Heart left ventricle (tissue), 16 donors: Measurements from ENCODE around the gene ALCAM. TPM values are rescaled to one million over a fixed set of nuclear protein-coding genes. Genes with fewer than 3 reads are reported as not detected.

Source experiments
- ATAC-seq, 4 donors: fragments of 200-7000 bp; cut with Tn5 transposase; one replicate each; pipeline ENCODE4 v1.9.1; 2020 to 2022; ENCODE audit warnings: moderate library complexity in 4 of 4, mild to moderate bottlenecking in 3 of 4, moderate number of reproducible peaks in 1 of 4
- DNase-seq, 5 donors: peaks; one replicate each; pipeline ENCODE4 v3.0.0-alpha.2; 2020
- H3K27ac ChIP-seq, 12 donors: fragments of 200-600 bp; sonication (generic) in 4 of 12; one replicate each; pipeline versions ENCODE4 v1.5.0 to v1.8.0; 2016 to 2022; ENCODE audit warnings: mild to moderate bottlenecking in 2 of 12
- H3K27me3 ChIP-seq, 9 donors: fragments of 200-600 bp; sonication (generic) in 2 of 9; one replicate each; pipeline versions ENCODE4 v1.5.1 to v1.8.0; 2016 to 2022; ENCODE audit warnings: mild to moderate bottlenecking in 3 of 9
- H3K36me3 ChIP-seq, 9 donors: fragments of 200-600 bp; sonication (generic) in 2 of 9; one replicate each; pipeline versions ENCODE4 v1.5.0 to v1.8.0; 2018 to 2022; ENCODE audit warnings: mild to moderate bottlenecking in 2 of 9
- H3K4me1 ChIP-seq, 12 donors: fragments of 200-600 bp; sonication (generic) in 4 of 12; one replicate each; pipeline versions ENCODE4 v1.5.0 to v1.8.0; 2016 to 2022; ENCODE audit warnings: mild to moderate bottlenecking in 3 of 12
- H3K4me3 ChIP-seq, 12 donors: fragments of 200-600 bp; sonication (generic) in 4 of 12; one replicate each; pipeline versions ENCODE4 v1.5.0 to v1.8.0; 2017 to 2022; ENCODE audit warnings: mild to moderate bottlenecking in 9 of 12, moderate library complexity in 4 of 12
- H3K9me3 ChIP-seq, 12 donors: fragments of 200-600 bp; sonication (generic) in 4 of 12; one replicate each; pipeline versions ENCODE4 v1.5.0 to v1.8.0; 2016 to 2022; ENCODE audit warnings: mild to moderate bottlenecking in 1 of 12
- POLR2A ChIP-seq, 2 donors: fragments of 450-650 bp; IDR thresholded peaks; one replicate each; pipeline ENCODE4 v1.6.1; 2017; ENCODE audit warnings: antibody characterized with exemption in 2 of 2, mild to moderate bottlenecking in 2 of 2, moderate library complexity in 2 of 2
- WGBS, 4 donors: extraction: QIAGEN DNeasy Blood & Tissue Kit in 2 of 4; methylation state at CpG; one replicate each; pipeline versions ENCODE4 v1.1.5 to v1.1.7; 2013 to 2018; 5-methylcytosine and 5-hydroxymethylcytosine counted together
- intact Hi-C, 10 donors: fragments of 100-400 bp; cut with DNase I; formaldehyde crosslinking; loops; one replicate each; pipeline versions ENCODE4 v1.11.1 to v1.14.2; 2022
- polyA plus RNA-seq, 2 donors: library from polyadenylated mRNA; stranded (reverse); fragments of 200-250 nt; gene quantifications; one replicate each; pipeline ENCODE4 v1.2.3, GENCODE V29; 2013
- total RNA-seq, 9 donors: library from RNA; depleted of rRNA in 2 of 9; stranded (reverse); fragments of >200 nt in 2 of 9; fragmentation: NEBNext Ultra II Directional in 3 of 9; extraction: Animal tissue kit (Norgen Biotek cat#: 25700) in 3 of 9; gene quantifications; one replicate each; pipeline versions ENCODE4 v1.1.0 to v1.2.4, GENCODE V29; 2016 to 2023
- TF ChIP-seq, protein P1 (sequence below), 12 donors: fragments of 200-600 bp; sonication (generic) in 4 of 12; IDR thresholded peaks; one replicate each; pipeline versions ENCODE4 v1.5.0 to v1.8.0; 2018 to 2022; ENCODE audit warnings: antibody characterized with exemption in 12 of 12, mild to moderate bottlenecking in 5 of 12
- donor health status: ischemic (EF 13 %, LVEDD 7.1; RV severe dilation, severe dysfunction).
- donor health status: healthy with polysubstance abuse.
- donor health status: DM: no; HTN: yes; CAD: no.
- donor health status: DM: no; HTN: no; CAD: no.
- donor health status: ischemic (EF 25% LVEDD 6.9; RV normal size, moderate dysfunction).
- donor health status: ischemic (EF 25% LVEDD 5.7; RV mildly dilated, moderate dysfunction).
- donor health status: healthy.
- donor health status: DM: yes; HTN: yes; CAD: no.
- donor health status: ischemic (EF 35%, LVEDD 5.7; RV mildly dilated, moderate dysfunction).
- donor health status: nonischemic (EF 11% LVEDD 7.7; RV severe dilation, severe dysfunction).
- donor health status: DM: yes; HTN: yes; CAD: no.
- donor health status: PGD.
- donor health status: ischemic (EF 29% LVEDD 5.4; RV normal size, mild dysfunction).
- donor health status: nonischemic (EF 23%, LVEDD 6.1; RV moderate dilation, normal function).

Gene ALCAM
- total and polyA plus RNA-seq, 11 donors: 0.91 to 19.9 (median 5.5) TPM

DNA sequence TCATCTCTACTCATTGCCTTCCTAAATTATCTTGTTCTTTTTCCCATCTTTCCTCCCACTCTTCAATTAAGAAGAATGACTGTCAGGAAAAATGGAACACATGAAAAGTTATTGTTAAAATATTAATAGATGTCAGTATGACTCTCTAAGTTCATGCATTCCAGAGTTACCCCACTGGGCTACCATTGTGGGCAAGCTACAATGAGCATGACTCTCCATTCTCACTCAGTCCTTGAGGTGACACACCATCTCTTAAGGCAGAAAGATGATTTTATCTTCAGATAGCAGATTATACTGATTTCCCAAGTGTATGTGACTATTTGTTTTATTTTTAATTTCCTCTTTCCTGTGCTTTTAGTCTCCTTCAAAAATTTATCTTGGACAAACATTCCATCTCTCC is 144.3 kb downstream of the ALCAM start:
- intact Hi-C loops: loop anchor here in 3 of 10 donors (10.0 kb wide), 2 partner anchors 346 to 1236 kb away; no protein-coding TSS in a partner anchor
- H3K27me3 ChIP-seq: no peaks in the 10 kb centered on the region
- no peaks in the 10 kb centered on the region for H3K36me3 ChIP-seq
- TF ChIP-seq, protein P1, sequence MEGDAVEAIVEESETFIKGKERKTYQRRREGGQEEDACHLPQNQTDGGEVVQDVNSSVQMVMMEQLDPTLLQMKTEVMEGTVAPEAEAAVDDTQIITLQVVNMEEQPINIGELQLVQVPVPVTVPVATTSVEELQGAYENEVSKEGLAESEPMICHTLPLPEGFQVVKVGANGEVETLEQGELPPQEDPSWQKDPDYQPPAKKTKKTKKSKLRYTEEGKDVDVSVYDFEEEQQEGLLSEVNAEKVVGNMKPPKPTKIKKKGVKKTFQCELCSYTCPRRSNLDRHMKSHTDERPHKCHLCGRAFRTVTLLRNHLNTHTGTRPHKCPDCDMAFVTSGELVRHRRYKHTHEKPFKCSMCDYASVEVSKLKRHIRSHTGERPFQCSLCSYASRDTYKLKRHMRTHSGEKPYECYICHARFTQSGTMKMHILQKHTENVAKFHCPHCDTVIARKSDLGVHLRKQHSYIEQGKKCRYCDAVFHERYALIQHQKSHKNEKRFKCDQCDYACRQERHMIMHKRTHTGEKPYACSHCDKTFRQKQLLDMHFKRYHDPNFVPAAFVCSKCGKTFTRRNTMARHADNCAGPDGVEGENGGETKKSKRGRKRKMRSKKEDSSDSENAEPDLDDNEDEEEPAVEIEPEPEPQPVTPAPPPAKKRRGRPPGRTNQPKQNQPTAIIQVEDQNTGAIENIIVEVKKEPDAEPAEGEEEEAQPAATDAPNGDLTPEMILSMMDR (IDR thresholded peaks at IDR 0.05): no peak
- TF ChIP-seq POLR2A (IDR thresholded peaks at IDR 0.05): no peak
- no peaks in the 10 kb centered on the region for H3K9me3 ChIP-seq
- DNase-seq: no peak
- no peak overlapping the region for H3K27ac ChIP-seq
- no peak overlapping the region for H3K4me3 ChIP-seq
- no peak for ATAC-seq
- peaks cover 0 to 7% (median 0%) of the 10 kb centered on the region in 12 donors for H3K4me1 ChIP-seq

- H3K4me1 ChIP-seq: peaks cover 0 to 7% (median 0%) of the 10 kb centered on the region in 12 donors
- H3K36me3 ChIP-seq: no peaks in the 10 kb centered on the region
- H3K27ac ChIP-seq: no peak overlapping the region
- no peak overlapping the region for H3K4me3 ChIP-seq
- DNase-seq (no peak), ATAC-seq (no peak)
- intact Hi-C loops: loop anchor here in 3 of 10 donors (10.0 kb wide), 2 partner anchors 347 to 1237 kb away; no protein-coding TSS in a partner anchor
- H3K27me3 ChIP-seq: no peaks in the 10 kb centered on the region
- no peak for TF ChIP-seq POLR2A (IDR thresholded peaks at IDR 0.05)
- TF ChIP-seq, protein P1 (IDR thresholded peaks at IDR 0.05): no peak
- 46 to 55% (median 52%) methylated on average over 1 of the region's 1 CpG for WGBS, 4 donors
- H3K9me3 ChIP-seq: no peaks in the 10 kb centered on the region
Observed at GRCh38 chr3:105512061-105512460, 145.4 kb downstream of the ALCAM start.

DNA sequence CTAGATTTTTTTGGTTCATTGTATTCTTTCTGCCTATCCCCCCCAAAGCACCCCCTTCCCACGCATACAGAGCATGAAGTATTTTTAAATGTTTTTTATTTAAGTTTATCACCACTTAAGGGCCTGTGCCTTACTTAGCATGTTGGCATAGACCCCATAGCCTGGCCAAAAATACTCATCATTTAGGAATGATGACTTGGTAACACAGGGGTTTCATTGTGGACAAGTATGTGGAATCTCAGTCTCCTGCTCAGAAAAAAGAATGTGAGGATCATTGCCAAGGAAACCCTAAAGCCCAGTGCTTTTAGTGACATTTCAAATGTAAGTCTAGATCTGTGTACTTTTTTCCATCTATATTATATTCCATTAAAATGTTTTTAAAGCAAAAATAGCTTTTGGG is 146.3 kb downstream of the ALCAM start:
- DNase-seq: no peak
- Histone ChIP-seq H3K4me3 (no peak overlapping the region), H3K4me1 (peaks cover 0 to 7% (median 0%) of the 10 kb centered on the region in 12 donors), H3K9me3 (no peaks in the 10 kb centered on the region), H3K36me3 (no peaks in the 10 kb centered on the region), H3K27ac (no peak overlapping the region), H3K27me3 (no peaks in the 10 kb centered on the region)
- no peak for ATAC-seq
- WGBS, 4 donors: 48 to 64% (median 58%) methylated on average over 1 of the region's 1 CpG
- intact Hi-C loops: loop anchor here in 3 of 10 donors (10.0 kb wide), 2 partner anchors 348 to 1238 kb away; no protein-coding TSS in a partner anchor
- TF ChIP-seq, protein P1 (IDR thresholded peaks at IDR 0.05): no peak
- no peak for TF ChIP-seq POLR2A (IDR thresholded peaks at IDR 0.05)

DNA sequence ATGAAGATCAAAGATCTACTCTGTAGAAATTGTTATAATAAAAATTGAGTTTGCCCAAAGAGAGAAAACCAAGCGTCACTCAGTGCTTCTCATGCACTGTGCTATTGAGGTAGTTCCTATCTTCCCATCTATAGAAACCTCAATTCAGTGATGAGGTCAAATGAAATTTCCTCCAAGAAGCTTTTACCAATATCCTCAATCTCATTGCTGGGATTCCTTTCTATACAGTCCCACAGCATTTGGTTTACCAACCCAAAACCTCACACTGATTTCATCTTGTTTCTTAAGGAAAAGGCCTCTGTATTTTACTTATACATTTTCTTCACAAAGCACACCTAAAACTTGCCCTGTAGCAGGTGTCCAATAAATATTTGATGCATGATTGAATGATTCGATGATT is 147.2 kb downstream of the ALCAM start:
- no peak for DNase-seq
- H3K27ac ChIP-seq: no peak overlapping the region
- H3K36me3 ChIP-seq: no peaks in the 10 kb centered on the region
- WGBS, 4 donors: 94 to 97% (median 96%) methylated on average over 2 of the region's 2 CpGs
- no peak for ATAC-seq
- no peaks in the 10 kb centered on the region for H3K9me3 ChIP-seq
- intact Hi-C loops: loop anchor here in 3 of 10 donors (10.0 kb wide), 2 partner anchors 349 to 1239 kb away; no protein-coding TSS in a partner anchor
- TF ChIP-seq, protein P1 (IDR thresholded peaks at IDR 0.05): no peak
- no peak for TF ChIP-seq POLR2A (IDR thresholded peaks at IDR 0.05)
- H3K27me3 ChIP-seq: no peaks in the 10 kb centered on the region
- H3K4me1 ChIP-seq: peaks cover 0 to 7% (median 0%) of the 10 kb centered on the region in 12 donors
- no peak overlapping the region for H3K4me3 ChIP-seq
